ENCODE data around the gene MXI1.

MXI1 gene

DNA sequence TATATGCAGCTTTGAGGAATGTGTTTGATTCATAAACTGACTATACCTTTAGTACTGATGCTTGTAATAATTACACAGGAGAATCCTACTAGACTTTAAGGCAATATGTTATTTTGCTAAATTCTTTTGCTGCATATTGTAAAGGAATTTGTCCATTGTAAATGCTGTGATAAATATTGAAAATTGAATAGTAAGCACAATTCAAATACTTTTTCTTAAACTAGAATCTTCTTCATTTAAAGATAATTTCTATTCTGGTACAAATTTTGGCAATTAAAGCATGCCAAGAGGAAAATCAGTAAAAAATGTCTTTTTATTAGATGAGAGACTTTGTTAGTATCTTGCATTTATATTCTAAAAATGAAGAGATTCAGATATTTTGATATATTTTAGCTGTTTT is 51.9 kb downstream of the MXI1 start:
- DNase-seq (ENCODE audit: extremely low spot score), result no peak
- POLR2A ChIA-PET, result no interaction called here
- TF ChIP-seq CTCF (IDR thresholded peaks at IDR 0.05; ENCODE audit: control extremely low read depth, extremely low read depth, low read depth, missing control alignments), result no peak
- CTCF ChIA-PET, result interaction anchor here (1.7 kb wide), 1 partner anchor 10 kb away, joined by 4 read pairs; no protein-coding TSS in a partner anchor

DNA sequence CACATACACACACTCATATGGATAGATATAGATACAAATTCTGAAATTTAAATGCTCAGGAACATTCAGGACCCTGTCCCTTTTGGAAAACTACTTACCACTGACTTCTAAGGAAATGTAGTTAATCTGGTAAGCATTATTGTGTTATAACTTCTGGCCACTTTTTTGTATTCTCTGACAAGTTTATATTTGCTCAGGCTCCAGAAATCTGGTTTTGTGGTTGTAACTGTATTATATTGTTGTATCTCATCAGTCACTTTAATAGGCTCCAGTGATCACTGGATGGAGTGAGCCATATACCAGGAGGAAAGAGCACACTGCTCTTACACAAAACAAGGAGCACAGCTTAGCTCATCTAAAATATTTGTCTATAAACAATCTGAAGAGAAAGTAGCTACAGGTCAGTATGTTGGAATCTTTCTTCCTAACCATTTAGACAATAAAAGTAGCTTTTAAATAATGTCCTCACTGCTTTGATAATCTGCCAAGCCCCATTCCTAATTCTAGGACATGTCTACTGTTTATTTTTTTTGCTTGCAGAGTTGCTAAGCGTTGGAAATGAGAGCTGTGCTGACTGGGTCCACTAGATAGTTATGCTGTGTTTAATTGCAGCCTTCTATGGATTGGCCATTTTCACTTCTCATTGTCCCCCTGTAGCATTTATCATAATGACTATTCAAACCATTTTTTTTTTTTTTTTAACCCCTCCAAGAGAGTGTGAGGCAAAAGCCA is 53.5 kb downstream of the MXI1 start:
- ChIA-PET POLR2A (no interaction called here), CTCF (interaction anchor here (0.9 to 2.2 kb wide), 5 partner anchors 9 to 124 kb away, joined by 3 to 5 read pairs (median 3); no protein-coding TSS in a partner anchor)
- TF ChIP-seq CTCF (IDR thresholded peaks at IDR 0.05; ENCODE audit: control extremely low read depth, extremely low read depth, low read depth, missing control alignments), result no peak
- DNase-seq (ENCODE audit: extremely low spot score), result no peak

- TF ChIP-seq CTCF (IDR thresholded peaks at IDR 0.05; ENCODE audit: control extremely low read depth, extremely low read depth, low read depth, missing control alignments), result no peak
- DNase-seq (ENCODE audit: extremely low spot score), result no peak
- ChIA-PET POLR2A (no interaction called here), CTCF (interaction anchor here (0.7 to 1.5 kb wide), 7 partner anchors 8 to 88 kb away, joined by 3 to 9 read pairs (median 3); no protein-coding TSS in a partner anchor)
Measured at GRCh38 chr10:110263164-110263563, 55.8 kb downstream of the MXI1 start.

DNA sequence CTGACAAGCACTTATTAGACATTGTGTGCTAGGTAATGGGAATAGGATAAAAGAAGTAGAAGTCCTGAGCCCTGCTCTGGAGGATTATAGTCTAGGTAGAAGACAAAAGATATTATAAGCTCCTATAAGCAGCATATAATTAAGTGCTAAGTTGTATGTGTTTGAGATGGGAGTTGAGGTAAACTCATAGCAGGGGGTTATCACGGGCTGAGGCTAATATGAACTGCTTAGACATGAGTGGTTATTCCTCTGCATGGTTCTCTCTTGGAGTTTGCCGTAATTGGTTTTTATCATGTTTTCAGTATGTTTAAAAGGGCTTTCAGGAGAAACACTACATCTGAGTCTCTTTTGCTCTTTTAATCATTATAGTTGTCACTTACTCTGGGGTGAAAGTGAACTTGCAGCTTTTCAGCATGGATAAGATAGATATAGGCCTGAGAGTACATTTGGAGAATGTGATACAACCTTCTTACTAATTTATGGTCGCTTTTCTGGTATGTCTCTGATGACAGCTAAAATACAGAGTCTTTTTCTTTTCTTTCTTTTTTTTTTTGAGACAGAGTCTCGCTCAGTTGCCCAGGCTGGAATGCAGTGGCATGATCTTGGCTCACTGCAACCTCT is 58.3 kb downstream of the MXI1 start:
- no peak for DNase-seq (ENCODE audit: extremely low spot score)
- CTCF ChIA-PET, result interaction anchor here (1.2 kb wide), 1 partner anchor 13 kb away, joined by 5 read pairs; no protein-coding TSS in a partner anchor
- POLR2A ChIA-PET, result no interaction called here
- no peak for TF ChIP-seq CTCF (IDR thresholded peaks at IDR 0.05; ENCODE audit: control extremely low read depth, extremely low read depth, low read depth, missing control alignments)

DNA sequence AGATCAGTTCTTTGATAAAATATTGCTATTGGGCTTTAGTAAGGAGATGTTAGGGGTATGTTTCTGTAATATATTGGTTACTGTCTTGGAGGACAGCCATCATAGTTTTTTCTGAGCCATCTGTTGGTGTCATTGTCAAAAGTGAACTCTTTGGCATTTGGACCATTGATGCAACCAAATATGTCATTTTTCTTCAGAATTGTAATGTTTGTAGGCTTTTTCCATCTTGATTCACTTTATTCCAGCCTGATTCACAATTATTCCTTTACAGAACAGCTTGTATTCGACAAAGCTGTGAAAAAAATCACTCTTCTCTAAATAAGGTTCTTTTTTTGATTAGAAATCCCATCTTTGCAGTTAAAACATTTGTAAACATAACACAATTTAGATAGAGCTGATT is 59.9 kb downstream of the MXI1 start:
- POLR2A ChIA-PET, result no interaction called here

DNA sequence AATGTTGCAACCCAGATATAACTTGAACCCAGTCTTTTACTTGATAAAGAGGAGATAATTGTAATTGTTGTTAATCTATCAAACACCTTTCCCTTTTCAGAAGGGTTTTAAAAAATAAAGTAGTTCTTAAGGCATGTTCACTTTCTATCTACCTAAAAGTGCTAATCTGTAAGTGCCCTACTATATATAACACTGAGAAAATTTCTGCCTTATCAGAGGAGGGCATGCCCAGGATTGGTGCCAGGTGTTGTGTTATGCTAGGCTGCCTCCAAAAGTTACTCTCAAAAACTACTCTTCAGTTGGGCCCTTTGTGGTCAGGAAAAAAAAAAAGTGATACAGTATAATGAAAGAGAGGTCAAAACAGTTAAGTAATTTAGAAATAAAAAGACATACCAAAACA is 61.0 kb downstream of the MXI1 start:
- DNase-seq (ENCODE audit: extremely low spot score), result no peak
- ChIA-PET CTCF (interaction anchor here (1.5 to 3.5 kb wide), 3 partner anchors 10 to 131 kb away, joined by 4 to 18 read pairs (median 9); no protein-coding TSS in a partner anchor), POLR2A (no interaction called here)
- no peak for TF ChIP-seq CTCF (IDR thresholded peaks at IDR 0.05; ENCODE audit: control extremely low read depth, extremely low read depth, low read depth, missing control alignments)

More for the DNA sequence above, 59.9 kb downstream of the MXI1 start:
- TF ChIP-seq CTCF (IDR thresholded peaks at IDR 0.05; ENCODE audit: control extremely low read depth, extremely low read depth, low read depth, missing control alignments), result no peak
- CTCF ChIA-PET, result interaction anchor here (3.5 kb wide), 1 partner anchor 12 kb away, joined by 18 read pairs; no protein-coding TSS in a partner anchor
- no peak for DNase-seq (ENCODE audit: extremely low spot score)

All from GM10248 (cell line).